Neural cell (in vitro differentiated cells): ENCODE data around the gene FBXL17. TPM values are rescaled to one million over a fixed set of nuclear protein-coding genes. Genes with fewer than 3 reads are reported as not detected.

Experiments used
- H2AFZ ChIP-seq: fragments of 200-600, 300-800 bp; sonication (generic), shearing (Covaris generic); 2 replicates; pipeline ENCODE4 v1.6.0; 2014; ENCODE audit warnings: low read depth, mild to moderate bottlenecking, antibody characterized with exemption, low read length, moderate library complexity
- H3F3A ChIP-seq: fragments of 200-600 bp; shearing (Covaris generic); 2 replicates; pipeline ENCODE4 v1.6.1; 2016; ENCODE audit warnings: mild to moderate bottlenecking, moderate library complexity, mixed read lengths, antibody characterized with exemption, low read length; ENCODE audit not compliant: insufficient read depth, poor library complexity, severe bottlenecking
- H3K27ac ChIP-seq: fragments of 200-600, 300-800 bp; sonication (generic), shearing (Covaris generic); 2 replicates; pipeline ENCODE4 v1.5.1; 2014; ENCODE audit warnings: mild to moderate bottlenecking, low read length, moderate library complexity
- H3K27me3 ChIP-seq: fragments of 300-800, 200-600 bp; sonication (generic), shearing (Covaris generic); 2 replicates; pipeline ENCODE4 v1.6.0; 2014; ENCODE audit warnings: mild to moderate bottlenecking, low read depth, low read length, moderate library complexity; ENCODE audit not compliant: insufficient read depth
- H3K36me3 ChIP-seq: fragments of 300-800, 200-600 bp; sonication (generic), shearing (Covaris generic); 2 replicates; pipeline ENCODE4 v1.5.1; 2014; ENCODE audit warnings: mild to moderate bottlenecking, antibody characterized with exemption, low read length, moderate library complexity; ENCODE audit not compliant: insufficient read depth
- H3K4me2 ChIP-seq: fragments of 300-800, 200-600 bp; sonication (generic), shearing (Covaris generic); 2 replicates; pipeline ENCODE4 v1.6.0; 2014; ENCODE audit warnings: mild to moderate bottlenecking, low read length
- H3K4me3 ChIP-seq: fragments of 300-800, 200-600 bp; sonication (generic), shearing (Covaris generic); 2 replicates; pipeline ENCODE4 v1.5.1; 2014; ENCODE audit warnings: mild to moderate bottlenecking, low read length, moderate library complexity
- H3K79me2 ChIP-seq: fragments of 200-600 bp; shearing (Covaris generic); replicated peaks from 2 replicates; pipeline ENCODE4 v1.6.0; 2014; ENCODE audit warnings: mild to moderate bottlenecking, low read length, moderate library complexity; ENCODE audit not compliant: insufficient read depth
- H3K9ac ChIP-seq: fragments of 300-800, 200-600 bp; sonication (generic), shearing (Covaris generic); 2 replicates; pipeline ENCODE4 v1.6.1; 2016; ENCODE audit warnings: mild to moderate bottlenecking, low read length, mixed read lengths
- H3K9me2 ChIP-seq: fragments of 200-600 bp; shearing (Covaris generic); 2 replicates; pipeline ENCODE4 v1.6.1; 2016; ENCODE audit warnings: mild to moderate bottlenecking, low read length, mixed read lengths; ENCODE audit not compliant: insufficient read depth
- H3K9me3 ChIP-seq: fragments of 200-600, 300-800 bp; sonication (generic), shearing (Covaris generic); 2 replicates; pipeline ENCODE4 v1.6.1; 2016; ENCODE audit warnings: mild to moderate bottlenecking, mixed run types, low read length, moderate library complexity, mixed read lengths
- H4K20me1 ChIP-seq: fragments of 200-600 bp; shearing (Covaris generic); 2 replicates; pipeline ENCODE4 v1.6.1; 2016; ENCODE audit warnings: mild to moderate bottlenecking, mixed run types; ENCODE audit not compliant: insufficient read depth
- EP300 ChIP-seq: fragments of 450-650 bp; conservative IDR thresholded peaks from 2 replicates; pipeline ENCODE4 v1.6.1; 2014; ENCODE audit warnings: antibody characterized with exemption, mild to moderate bottlenecking, moderate library complexity; ENCODE audit not compliant: poor library complexity, severe bottlenecking
- EZH2 ChIP-seq: fragments of 200-600, 300-800 bp; shearing (Covaris generic), sonication (generic); IDR thresholded peaks from 2 replicates; pipeline ENCODE4 v1.6.1; 2014; ENCODE audit warnings: antibody characterized with exemption, low read length, borderline replicate concordance, mild to moderate bottlenecking; ENCODE audit not compliant: insufficient read depth, poor library complexity, severe bottlenecking
- MXI1 ChIP-seq: fragments of 450-650 bp; conservative IDR thresholded peaks from 2 replicates; pipeline ENCODE4 v1.6.1; 2014; ENCODE audit warnings: antibody characterized with exemption, mild to moderate bottlenecking; ENCODE audit not compliant: poor library complexity, severe bottlenecking
- POLR2AphosphoS5 ChIP-seq: IDR thresholded peaks from 2 replicates; pipeline ENCODE4 v1.6.1; 2012
- RAD21 ChIP-seq: fragments of 450-650 bp; conservative IDR thresholded peaks from 2 replicates; pipeline ENCODE4 v1.6.1; 2014; ENCODE audit warnings: antibody characterized with exemption, mild to moderate bottlenecking, moderate library complexity
- REST ChIP-seq: IDR thresholded peaks from 2 replicates; pipeline ENCODE4 v1.6.1; 2012; ENCODE audit warnings: borderline replicate concordance
- SMC3 ChIP-seq: fragments of 450-650 bp; conservative IDR thresholded peaks from 2 replicates; pipeline ENCODE4 v1.6.1; 2014; ENCODE audit warnings: antibody characterized with exemption, mild to moderate bottlenecking, moderate library complexity; ENCODE audit not compliant: poor library complexity
- TAF1 ChIP-seq: IDR thresholded peaks from 2 replicates; pipeline ENCODE4 v1.6.1; 2012; ENCODE audit warnings: low read depth
- polyA plus RNA-seq: library from polyadenylated mRNA; depleted of rRNA; stranded (reverse); fragments of >200 nt; gene quantifications from 2 replicates; pipeline ENCODE4 v1.2.3, GENCODE V29; 2014
- TF ChIP-seq, protein P1 (sequence below): fragments of 450-650 bp; IDR thresholded peaks from 2 replicates; pipeline ENCODE4 v1.5.1; 2014; ENCODE audit warnings: antibody characterized with exemption, mild to moderate bottlenecking, moderate library complexity; ENCODE audit not compliant: poor library complexity, severe bottlenecking

FBXL17 gene
- polyA plus RNA-seq, 1 donor from 2014 or later: 19.6 TPM

GRCh38 chr5:107997338-107997980 is 384.4 kb downstream of the FBXL17 start:
- peak overlapping the region; percentile 52 for H3K27ac ChIP-seq
- H2AFZ ChIP-seq: peak overlapping the region; percentile 12
- H3K27me3 ChIP-seq: no peaks in the 10 kb centered on the region
- no peaks in the 10 kb centered on the region for H3K9me2 ChIP-seq
- no peaks in the 10 kb centered on the region for H4K20me1 ChIP-seq
- H3F3A ChIP-seq: peaks cover 4% of the 10 kb centered on the region
- no peaks in the 10 kb centered on the region for H3K9me3 ChIP-seq
- no peak for TF ChIP-seq REST
- no peak for TF ChIP-seq TAF1
- TF ChIP-seq SMC3: no peak
- TF ChIP-seq RAD21: no peak
- TF ChIP-seq EP300: no peak
- TF ChIP-seq POLR2AphosphoS5: no peak
- TF ChIP-seq, protein P1, sequence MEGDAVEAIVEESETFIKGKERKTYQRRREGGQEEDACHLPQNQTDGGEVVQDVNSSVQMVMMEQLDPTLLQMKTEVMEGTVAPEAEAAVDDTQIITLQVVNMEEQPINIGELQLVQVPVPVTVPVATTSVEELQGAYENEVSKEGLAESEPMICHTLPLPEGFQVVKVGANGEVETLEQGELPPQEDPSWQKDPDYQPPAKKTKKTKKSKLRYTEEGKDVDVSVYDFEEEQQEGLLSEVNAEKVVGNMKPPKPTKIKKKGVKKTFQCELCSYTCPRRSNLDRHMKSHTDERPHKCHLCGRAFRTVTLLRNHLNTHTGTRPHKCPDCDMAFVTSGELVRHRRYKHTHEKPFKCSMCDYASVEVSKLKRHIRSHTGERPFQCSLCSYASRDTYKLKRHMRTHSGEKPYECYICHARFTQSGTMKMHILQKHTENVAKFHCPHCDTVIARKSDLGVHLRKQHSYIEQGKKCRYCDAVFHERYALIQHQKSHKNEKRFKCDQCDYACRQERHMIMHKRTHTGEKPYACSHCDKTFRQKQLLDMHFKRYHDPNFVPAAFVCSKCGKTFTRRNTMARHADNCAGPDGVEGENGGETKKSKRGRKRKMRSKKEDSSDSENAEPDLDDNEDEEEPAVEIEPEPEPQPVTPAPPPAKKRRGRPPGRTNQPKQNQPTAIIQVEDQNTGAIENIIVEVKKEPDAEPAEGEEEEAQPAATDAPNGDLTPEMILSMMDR: no peak
- no peak for TF ChIP-seq EZH2
- H3K4me2 ChIP-seq: peak overlapping the region; percentile 33
- H3K9ac ChIP-seq: peak overlapping the region; percentile 30
- no peaks in the 10 kb centered on the region for H3K79me2 ChIP-seq
- H3K4me3 ChIP-seq: peak overlapping the region; percentile 40
- H3K36me3 ChIP-seq: no peaks in the 10 kb centered on the region

DNA sequence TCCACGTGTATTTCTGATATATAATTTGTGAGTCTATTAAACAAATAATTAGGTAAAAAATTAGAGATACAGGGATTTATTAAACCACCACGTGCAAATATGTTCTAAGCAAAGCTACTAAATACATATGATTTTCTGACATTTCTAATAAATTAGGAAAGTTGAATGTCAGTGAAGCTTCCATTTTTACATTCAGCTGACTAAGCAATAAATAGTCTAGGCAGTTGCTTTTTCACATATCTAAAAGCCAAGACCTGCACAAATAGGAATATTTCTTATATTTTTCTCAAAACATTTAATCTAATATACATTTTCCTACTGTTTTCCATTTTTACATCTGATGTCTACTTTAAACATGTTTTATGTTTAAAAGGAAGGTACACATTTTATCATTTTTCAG is 388.6 kb downstream of the FBXL17 start:
- no peak overlapping the region for H3K9ac ChIP-seq
- no peaks in the 10 kb centered on the region for H3K36me3 ChIP-seq
- TF ChIP-seq TAF1 (no peak), POLR2AphosphoS5 (no peak), RAD21 (no peak), MXI1 (no peak), SMC3 (no peak), EZH2 (no peak), REST (no peak), EP300 (no peak)
- TF ChIP-seq, protein P1: no peak
- no peak overlapping the region for H3K27ac ChIP-seq
- H3K9me2 ChIP-seq: no peaks in the 10 kb centered on the region
- H2AFZ ChIP-seq: no peak overlapping the region
- H3K9me3 ChIP-seq: no peaks in the 10 kb centered on the region
- no peak overlapping the region for H3K4me3 ChIP-seq
- H3K4me2 ChIP-seq: no peak overlapping the region
- H4K20me1 ChIP-seq: no peaks in the 10 kb centered on the region
- peaks cover 9% of the 10 kb centered on the region for H3F3A ChIP-seq
- no peaks in the 10 kb centered on the region for H3K27me3 ChIP-seq
- H3K79me2 ChIP-seq: no peaks in the 10 kb centered on the region
